ENCODE results near the gene ITPR2.

The ITPR2 gene

DNA sequence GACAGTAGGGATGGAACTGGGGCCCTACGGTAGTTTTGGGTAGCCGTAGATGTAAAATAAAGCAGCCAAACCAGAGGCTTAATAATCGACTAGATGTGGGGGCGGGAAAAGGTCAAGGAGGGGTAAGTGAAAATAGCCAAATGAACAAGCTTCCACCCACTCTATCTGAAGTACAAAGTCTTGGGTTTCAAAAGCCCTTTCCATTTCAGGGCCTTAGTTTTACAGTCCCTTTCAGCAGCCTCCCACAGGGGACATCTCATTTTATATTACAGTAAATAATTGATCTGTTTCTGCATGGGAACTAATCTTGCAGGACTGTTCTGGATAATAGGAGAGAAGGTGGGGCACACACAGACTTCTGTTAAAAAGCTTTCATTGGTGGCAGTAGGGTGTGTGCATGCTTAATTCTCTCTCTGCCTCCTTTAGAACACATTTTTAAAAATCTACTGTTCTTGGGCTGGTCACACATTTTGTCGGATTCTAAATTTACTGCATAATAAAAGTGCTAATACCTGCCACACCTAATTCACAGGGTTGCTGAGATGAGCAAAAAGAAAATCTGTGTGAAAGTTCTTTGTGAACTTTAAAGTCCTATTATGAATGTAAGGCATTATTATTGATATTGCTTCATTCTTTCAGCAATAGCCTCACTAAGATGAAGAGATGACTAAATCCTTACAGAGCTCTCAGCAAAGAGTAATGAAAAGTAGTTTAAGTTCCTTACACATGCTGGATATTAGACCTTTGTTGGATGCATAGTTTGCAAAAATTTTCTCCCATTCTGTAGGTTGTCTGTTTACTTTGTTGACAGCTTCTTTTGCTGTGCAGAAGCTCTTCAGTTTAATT is 104.6 kb downstream of the ITPR2 start:
- no peak for DNase-seq

DNA sequence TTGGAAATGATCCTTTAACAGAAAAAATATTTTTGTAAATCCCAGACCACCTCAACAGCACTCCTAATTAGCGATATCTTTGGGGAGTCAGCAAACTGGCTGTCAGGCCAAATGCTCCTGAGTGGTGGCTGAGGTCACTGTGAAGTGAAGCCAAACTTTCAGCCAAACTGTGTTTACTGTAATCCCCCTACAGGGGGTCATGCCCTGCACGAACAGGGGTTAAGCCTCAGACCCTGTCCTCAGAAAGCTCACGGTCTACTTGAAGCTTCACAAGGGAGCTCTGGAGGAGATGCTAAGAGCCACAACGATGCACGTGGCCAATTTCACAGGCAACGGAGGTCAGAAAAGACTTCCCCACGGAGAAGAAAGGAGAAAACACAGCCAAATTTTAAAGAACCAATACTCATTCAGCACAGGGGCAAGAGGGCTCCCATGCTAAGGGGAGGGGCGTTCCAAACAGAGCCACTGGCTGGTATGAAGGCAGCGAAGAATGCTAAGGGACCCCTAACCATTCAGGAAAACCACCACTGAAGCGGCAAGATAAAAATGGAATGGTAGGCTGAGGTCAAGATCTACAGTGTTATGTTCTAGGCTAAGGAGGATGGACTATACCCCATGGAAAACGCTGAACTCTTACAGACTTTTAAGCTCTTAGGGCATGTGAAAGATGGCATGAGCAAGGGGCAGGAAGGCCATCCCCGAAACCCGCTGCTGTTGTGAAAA is 105.4 kb downstream of the ITPR2 start:
- DNase-seq = no peak

DNA sequence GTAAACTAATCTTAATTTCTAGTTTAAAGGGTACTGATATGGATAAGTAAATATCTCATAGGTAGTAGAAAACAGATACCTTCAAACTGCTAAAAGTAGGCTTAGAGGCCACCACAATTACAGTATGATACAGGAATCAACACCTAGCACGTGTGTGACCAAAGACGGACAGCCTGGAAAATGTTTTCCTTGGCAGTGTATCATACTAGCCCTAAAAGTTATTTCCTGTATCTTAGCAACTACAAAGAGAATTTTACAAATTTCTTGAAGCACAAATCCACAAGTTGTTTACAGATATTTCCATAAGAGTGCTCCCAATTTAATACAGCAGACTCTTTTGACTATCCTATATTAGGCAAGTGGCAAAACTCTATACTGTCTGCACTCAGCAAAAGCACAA is 106.0 kb downstream of the ITPR2 start:
- no peak for DNase-seq

DNA sequence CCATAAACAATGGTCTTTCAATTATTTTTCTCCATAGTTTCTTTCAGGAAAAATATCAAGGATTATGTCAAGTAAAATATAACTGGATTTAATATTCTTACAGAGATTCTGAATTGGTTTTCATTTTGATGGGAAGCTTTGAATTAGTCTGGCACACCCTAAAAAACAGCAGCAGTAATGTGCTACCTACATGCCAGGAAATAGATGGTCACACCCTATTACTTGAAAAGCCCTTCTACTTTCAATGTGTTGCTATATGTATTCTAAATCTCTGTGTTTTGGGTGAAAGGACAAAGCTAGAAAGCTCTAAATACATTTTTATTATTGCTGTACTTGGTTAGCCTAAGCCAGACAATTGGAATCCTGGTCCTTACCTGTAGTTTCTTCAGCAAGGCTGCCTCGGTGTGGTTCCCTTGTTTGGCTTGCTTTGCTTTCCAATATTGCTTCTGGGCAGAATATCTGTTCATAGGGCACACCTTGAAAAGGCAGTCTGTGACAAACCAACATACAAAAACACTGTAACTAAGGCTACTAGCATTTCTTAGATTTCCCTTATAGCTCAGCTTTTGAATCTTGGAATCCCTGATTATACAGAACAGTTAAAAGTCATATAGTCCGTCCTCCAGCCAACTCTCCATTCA is 107.6 kb downstream of the ITPR2 start:
- DNase-seq = no peak

DNA sequence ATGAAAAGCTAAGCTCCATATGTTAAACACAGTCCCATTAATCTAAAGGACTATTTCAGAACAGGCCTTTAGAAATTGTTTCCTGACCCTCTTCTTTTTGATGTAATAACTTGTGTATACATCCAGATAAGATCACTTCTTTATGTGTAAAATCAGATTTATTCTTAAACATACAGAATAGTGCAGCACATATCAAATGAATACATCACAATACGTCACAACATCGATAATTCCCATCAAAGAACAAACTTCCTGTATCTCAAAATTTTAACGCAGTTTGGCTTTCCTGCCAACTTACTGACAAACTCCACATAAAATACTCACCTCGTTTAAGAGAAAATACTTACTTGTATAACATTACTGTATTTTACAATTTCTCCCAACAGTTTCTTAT is 108.7 kb downstream of the ITPR2 start:
- no peak for DNase-seq

DNA sequence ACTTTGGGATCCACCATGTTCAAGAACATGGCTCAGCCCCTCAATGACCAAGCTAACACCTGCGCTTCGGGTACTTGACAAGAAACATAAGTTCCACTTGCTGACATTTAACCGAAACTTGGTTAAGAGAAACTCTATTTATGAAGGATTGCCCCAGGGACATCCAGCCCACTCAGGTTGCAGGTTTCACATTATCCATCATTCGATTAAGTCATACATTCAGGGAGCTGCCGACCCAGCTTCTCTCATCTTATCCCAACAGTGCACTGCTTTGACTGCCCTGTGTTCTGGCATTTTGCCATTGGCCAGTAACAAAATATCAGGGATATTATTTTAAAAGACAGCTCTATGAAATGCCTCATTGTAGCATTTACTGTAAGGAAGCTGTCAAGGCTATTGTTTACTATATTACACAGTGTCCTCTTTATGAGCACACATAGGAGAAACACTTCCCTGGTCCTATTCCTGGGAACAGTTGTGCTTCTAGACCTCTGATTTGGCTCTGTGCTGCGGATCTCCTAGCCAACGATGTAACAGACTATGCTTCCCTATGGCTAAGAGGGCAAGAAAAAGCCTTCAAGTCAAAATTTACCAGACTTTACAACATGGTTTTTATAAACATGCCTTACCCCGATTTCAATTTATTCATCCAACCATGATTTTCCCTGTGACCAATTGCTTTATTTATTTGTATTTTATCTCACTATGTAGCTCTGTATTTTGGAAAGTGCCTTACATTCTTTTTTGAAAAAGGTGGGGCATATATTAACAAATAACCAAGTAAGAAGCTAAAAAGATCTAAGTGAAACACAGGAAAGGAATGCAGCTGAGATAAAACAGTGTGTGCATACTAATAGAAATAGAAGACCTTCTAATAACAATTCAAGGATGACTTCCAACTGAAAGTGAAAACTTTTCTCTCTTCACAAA is 109.3 kb downstream of the ITPR2 start:
- DNase-seq = no peak

DNA sequence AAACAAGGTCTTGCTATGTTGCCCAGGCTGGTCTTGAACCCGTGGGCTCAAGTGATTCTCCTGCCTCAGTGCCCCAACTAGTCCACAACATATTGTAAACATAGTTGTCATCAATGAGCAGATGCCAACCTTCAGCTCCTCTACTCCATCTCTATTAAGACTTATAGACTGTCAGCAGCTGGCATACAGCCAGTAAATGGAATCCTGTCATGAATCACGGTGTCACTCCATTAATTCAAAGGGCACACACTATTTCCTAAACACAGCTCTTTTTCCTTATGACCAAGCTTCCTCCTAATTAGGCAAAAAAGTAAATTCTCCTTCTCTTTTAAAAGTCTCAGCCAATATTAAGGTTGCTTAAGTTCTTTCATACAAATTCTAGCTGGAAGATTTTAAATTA is 111.2 kb downstream of the ITPR2 start:
- DNase-seq = peak; percentile 37

DNA sequence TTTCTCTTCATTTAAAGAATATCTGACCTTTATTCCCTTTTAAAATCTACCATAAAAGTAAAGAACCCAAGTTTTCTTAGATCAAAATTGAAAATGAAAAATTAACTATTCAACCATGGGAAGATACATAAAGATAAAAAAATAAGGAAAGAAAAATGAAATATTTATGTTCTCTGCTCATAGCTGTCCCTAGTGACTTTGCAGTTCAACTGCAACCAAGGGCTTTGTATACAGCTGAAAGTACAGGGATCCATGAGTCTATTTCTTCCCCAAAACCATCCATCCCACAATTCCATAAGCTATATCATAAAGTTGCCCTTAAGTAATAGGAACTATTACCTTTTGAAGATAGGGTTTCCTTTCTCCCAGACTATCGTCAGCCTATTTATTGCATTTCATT is 113.1 kb downstream of the ITPR2 start:
- DNase-seq = no peak

DNA sequence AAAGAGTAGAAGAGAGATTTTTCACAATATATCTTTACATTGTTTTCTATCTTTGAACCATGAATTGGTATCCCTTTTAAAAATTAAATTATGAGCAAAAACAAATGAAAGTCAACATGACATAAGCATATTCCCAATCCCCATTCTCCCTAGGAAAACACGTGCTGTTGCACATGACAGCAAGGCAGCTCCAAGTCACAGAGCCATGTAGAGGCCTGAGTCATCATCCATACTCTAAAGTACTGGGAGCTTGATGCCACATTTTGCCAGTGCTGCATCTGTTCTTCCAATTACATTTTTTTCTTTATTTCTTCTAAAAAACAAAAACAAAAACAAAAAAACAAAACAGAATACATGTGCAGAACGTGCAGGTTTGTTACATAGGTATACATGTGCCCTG is 115.2 kb downstream of the ITPR2 start:
- DNase-seq = no peak

DNA sequence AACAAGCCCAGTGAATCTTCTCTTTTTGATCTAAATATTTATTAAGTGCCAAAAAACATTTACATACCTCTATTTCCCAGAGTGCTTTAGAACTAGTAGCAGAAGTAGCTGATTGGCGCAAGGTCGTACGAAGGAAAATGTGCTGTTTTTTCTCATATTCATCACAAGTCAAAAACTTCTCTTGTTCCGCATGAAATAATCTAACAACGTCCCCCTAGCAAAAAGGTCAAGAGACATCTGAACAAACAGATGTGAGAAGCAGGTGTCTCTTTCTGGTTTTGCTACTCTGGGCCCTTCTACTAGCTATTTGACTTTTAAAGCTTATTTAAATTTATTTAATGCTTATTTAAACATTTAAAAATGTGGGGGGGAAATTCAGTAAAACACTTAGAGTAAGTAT is 117.8 kb downstream of the ITPR2 start:
- DNase-seq = no peak

DNA sequence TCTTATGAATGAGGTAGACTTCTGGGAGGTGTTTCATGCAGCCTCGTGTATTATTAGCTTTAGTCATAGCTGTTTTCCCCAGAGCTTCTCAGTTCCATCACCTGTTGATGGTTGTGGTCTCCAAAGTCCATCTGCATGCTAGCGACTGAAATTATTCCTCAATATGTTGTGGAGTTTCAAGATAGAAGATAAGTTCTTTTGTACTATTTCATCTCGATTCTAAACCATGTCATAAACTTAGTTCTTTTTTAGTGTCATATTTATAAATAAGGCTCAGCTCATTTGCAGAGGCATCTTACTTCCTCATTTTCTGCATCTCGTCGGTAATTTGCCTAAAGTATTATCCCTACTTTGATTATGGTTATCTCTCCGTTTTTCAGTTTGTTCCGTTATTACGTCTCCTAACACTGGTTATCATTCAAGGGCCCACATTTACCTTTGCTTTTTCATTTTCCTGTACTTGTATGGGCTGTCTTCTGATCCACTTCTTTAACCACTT is 119.1 kb downstream of the ITPR2 start:
- no peak for DNase-seq

DNA sequence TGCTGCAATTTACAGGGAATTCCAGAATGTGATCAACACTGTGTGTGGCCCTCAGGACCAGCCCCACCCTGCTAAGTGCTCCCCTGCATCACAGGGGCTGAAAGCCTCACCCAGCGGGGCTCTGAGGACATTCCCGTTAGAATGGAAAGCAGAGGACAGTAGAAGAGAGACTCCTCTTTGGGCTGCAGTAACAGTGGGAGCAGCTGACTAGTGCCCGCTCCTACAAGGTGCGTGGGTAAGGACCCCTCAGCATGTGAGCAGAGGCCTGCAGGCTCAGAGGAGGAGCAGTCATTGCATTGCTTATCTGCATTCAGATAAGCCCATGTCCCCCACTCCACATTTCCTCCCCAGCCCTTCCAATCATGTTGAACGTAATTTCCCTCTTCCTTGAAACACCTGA is 120.1 kb downstream of the ITPR2 start:
- DNase-seq = no peak

DNA sequence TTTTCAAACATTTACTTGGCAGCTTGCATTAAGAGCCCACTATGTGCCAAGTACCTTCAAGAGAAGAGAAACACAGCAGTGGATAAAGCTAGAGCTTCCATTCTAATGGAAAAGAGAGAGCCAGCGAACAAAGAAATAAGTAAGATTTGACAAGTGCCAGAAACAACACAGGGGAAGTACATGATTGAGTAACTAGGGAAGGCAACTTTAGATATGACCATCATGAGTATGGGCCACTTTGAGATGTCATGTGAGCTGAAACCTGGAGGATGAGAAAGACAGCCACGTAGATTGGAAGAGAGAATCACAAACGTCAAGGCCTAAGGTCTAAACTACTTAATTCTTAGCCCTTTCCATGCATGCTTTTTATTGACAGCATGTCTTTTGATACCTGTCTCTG is 121.4 kb downstream of the ITPR2 start:
- no peak for DNase-seq

DNA sequence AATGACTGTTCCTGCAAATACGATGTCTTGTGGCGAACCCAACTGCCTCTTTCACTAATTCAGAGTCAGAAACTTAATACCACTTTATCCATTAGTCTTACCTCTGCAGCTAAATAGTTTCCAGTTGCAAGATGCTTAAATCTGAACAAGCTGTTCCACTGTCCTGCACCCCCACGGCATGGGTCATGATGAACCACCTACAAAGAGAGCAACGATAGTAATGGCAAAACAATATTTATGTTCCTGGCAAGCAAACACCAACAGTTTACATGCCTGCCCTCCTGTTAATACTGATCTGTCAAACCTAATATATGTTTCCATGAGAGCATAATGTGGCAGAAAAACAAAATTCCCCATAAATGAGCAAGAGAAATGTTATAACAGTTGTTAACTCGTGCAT is 121.9 kb downstream of the ITPR2 start:
- no peak for DNase-seq

DNA sequence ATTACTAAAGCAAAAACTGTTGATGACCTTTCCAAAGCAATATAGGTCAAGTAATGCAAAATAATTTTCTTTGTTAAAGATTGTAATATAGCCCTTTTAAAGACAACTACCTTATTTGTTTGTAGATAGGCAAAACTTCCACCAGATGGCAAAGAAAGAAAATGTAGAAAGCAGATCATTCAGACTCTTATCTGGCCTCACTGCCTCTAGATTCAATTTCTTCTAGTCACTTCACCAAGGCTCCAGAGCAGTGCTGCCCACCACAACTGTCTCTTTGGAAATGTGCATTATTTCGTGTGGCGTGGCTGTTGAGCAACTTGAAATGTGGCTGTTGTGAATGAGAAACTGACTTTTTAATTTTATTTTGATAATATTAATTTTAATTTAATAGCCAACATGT is 127.1 kb downstream of the ITPR2 start:
- peak; percentile 51 for DNase-seq

DNA sequence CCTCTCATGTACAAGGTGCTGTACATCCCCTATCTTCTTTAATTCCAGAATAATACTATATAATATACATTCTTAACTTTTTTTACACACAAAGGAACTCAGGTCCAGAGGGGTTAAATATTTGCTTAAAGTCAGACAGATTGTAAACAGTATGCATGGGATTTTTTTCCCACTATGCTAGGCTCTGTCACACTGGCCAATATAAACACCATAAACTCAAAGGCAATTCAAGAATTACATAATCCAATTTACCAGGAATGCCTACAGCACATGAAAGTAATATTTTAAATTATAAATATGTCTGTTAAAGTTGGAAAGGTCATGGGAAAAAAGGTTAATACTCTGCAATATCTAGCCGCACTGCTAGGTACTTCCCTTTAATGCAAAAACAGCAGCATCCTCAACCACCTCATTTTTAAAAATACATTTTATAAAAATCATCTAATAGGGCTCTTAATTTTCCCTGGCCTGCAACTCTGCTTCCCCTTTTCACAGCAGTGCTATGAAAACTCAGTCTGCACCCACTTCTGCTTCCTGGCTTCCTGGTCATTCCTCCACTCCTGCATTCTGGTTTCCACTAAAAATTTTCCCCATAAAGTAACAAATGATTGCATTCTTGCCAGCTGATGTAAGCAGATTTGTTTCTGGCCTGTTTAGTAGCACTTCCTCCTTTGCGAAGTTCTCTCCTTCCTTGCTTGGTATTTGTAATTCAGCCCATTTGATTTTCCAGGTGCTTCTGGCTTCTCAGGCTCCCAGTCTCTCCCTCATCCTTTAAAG is 128.1 kb downstream of the ITPR2 start:
- DNase-seq = peak; percentile 13

DNA sequence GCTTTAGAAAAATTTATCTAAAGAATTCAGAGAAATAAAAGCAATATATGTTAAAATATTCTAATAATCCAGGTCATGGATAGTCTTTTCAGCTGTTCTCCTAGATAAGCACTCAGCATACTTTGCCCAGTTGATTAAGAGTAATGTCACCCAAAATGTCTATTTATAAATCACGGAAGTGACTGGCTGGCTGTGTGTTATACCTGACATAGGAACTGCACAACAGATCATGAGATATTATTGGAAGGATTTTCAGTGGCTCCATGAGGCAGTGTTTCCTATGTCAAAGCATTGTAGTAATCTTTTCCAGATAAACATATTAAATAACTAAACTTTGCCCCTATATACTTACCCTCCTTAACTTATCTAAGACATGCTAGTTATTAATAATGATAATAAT is 128.8 kb downstream of the ITPR2 start:
- DNase-seq = peak; percentile 29

DNA sequence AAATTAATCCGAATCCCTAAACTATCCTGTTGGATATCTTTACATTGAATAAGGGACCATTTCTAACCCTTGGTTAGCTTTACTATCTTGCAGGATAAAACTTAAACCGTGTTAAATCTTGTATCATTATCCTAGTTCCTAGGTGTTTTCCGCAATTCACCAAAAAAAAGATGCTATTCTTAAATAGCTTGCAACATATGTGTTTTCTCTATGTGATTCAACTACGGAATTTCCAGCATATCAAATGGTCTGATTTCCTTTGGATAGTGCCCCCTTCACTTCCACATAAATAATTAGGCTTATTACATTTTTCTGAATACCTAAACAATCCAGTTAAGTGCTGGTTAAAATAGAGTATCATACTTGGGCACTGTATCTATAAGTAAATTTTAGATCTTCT is 130.3 kb downstream of the ITPR2 start:
- no peak for DNase-seq

DNA sequence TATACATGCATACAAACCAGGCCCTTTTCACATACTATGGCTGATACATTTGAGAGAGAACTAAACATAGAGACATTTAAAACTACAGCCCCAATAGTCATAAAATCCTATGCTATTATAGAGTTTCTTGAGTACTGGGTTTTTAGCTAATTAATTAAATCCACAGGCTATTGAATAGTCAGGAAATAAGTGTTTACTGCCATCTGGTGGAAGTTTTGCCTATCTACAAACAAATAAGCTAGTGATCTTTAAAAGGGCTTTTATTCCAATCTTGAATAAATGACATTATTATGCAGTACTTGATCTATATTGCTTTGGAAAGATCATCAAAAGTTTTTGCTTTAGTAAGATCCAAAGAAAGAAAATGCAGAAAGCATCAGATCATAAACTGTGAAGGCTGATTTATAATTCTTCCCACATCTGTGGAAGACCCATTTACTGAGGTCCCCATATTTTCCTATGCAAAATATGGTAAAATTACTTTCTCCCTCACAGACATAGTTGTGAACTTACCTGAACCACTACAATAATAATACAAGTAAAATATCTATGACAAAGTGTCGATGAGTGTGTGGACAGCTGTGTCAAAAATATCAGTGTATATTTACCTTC is 131.3 kb downstream of the ITPR2 start:
- DNase-seq = peak; percentile 83

DNA sequence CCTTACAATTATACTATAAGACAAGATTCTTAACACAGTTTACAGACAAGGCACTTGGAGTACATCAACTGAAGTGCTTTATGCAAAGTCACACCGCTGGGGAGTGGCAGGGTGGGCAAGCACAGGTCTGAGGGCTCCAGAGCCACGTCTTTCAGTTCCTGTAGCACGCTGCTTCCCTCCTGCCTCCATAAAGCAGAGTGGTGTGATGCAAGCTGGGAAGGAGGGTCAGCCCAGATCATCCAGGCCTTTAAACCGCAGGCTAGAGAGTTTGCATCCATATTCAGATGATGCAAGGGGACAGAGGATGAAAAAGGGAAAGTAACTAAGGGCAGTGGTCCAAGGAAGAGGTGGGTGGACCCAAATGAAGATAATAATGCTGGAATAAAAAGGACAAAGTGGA is 132.6 kb downstream of the ITPR2 start:
- no peak for DNase-seq

DNA sequence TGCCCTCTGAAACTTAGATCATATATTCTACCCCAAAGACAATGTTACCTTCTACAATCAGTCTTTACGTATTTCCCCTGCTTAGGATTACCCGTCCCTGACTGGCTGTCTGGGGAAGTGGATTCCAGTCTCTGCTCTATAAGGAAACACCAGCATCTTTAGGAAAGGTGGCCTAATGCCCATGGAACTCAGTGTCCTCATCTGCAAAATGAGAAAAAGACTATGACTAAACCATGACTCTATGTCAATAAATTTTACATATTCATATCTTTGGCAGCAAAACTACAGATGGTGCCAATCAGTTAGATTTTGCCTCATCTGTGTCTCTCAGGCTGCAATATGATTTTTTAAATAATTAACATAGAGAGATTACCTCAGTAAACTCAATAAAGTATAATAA is 133.8 kb downstream of the ITPR2 start:
- no peak for DNase-seq

Data from hematopoietic multipotent progenitor cell treated with erythropoietin and hydrocortisone succinate and interleukin-3 and kit ligand, for 6 days (in vitro differentiated cells).